Measurements from ENCODE around the gene SLC16A3. TPM values are rescaled to one million over a fixed set of nuclear protein-coding genes. Genes with fewer than 3 reads are reported as not detected.

The SLC16A3 gene
- total RNA-seq, 1 donor from 2014 or later: 13.0 TPM

DNA sequence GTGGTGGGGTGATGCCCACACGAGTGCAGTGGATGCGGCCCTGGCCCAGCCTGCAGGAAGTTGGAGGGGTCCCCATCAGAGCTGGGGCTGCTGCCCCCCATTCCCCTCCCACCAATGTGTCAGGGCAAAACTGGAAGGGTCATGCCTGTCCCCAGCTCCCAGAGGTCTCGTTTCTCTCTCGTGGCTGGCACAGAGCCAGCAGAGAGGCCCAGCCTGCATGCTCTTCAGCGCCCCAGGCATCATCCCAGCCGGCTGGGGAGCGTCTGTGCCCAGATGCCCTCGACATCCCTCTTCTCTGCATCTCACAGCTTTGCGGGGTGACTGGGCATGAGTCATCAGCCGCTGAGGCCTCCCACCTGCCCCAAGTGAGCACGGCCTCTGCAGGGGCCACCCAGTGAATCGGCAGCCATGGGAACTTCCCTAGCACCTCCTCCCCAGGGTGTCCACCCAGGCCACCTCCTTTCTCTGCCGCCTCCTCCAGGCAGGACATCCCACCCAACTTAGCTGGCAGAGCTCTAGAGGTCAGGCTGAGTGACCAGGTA lies 54.4 kb downstream of the SLC16A3 start:
- H3K4me1 ChIP-seq (ENCODE audit: control insufficient read depth in 3 of 3, insufficient read depth in 3 of 3, low read length in 3 of 3): peaks cover 8 to 23% (median 19%) of the 10 kb centered on the region in 3 donors
- H3K9ac ChIP-seq (ENCODE audit: low read depth in 1 of 3, low read length in 3 of 3): peak overlapping the region in 1 of 3 donors; percentile 8
- no peaks in the 10 kb centered on the region for H3K9me3 ChIP-seq (ENCODE audit: control insufficient read depth in 3 of 3, low read length in 3 of 3)
- peaks cover 0 to 8% (median 6%) of the 10 kb centered on the region in 3 donors for H3K27me3 ChIP-seq (ENCODE audit: control insufficient read depth in 3 of 3, insufficient read depth in 3 of 3, low read length in 3 of 3)
- no peak overlapping the region for H3K4me3 ChIP-seq (ENCODE audit: low read length in 3 of 3)
- H3K36me3 ChIP-seq (ENCODE audit: control insufficient read depth in 3 of 3, insufficient read depth in 3 of 3, low read length in 3 of 3): no peaks in the 10 kb centered on the region
- no peak overlapping the region for H3K27ac ChIP-seq (ENCODE audit: low read depth, low read length)

DNA sequence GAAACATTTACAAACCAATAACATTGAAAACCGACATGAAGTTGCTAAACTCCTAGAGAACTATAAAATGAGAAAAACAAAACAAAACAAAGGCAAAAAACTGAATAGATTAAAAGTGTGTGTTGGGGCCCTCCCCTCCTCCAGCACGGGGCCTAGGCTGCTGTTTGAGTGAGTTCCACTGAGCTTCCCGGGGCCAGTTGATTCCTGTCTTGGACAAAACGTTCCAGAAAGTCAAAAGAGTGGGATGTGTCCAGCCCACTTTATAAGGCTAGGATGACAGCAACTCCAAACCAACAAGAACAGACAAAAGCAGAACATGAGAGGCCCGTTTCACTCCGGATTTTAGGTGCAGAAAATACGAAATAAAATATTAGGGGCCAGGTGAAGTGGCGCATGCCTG lies 56.3 kb downstream of the SLC16A3 start:
- Histone ChIP-seq H3K9ac (ENCODE audit: low read depth in 1 of 3, low read length in 3 of 3) (peak overlapping the region in 1 of 3 donors; percentile 8), H3K4me1 (ENCODE audit: control insufficient read depth in 3 of 3, insufficient read depth in 3 of 3, low read length in 3 of 3) (peaks cover 15 to 31% (median 30%) of the 10 kb centered on the region in 3 donors), H3K9me3 (ENCODE audit: control insufficient read depth in 3 of 3, low read length in 3 of 3) (no peaks in the 10 kb centered on the region), H3K27ac (ENCODE audit: low read depth, low read length) (no peak overlapping the region), H3K36me3 (ENCODE audit: control insufficient read depth in 3 of 3, insufficient read depth in 3 of 3, low read length in 3 of 3) (no peaks in the 10 kb centered on the region), H3K27me3 (ENCODE audit: control insufficient read depth in 3 of 3, insufficient read depth in 3 of 3, low read length in 3 of 3) (peaks cover 0 to 8% (median 6%) of the 10 kb centered on the region in 3 donors), H3K4me3 (ENCODE audit: low read length in 3 of 3) (no peak overlapping the region)

DNA sequence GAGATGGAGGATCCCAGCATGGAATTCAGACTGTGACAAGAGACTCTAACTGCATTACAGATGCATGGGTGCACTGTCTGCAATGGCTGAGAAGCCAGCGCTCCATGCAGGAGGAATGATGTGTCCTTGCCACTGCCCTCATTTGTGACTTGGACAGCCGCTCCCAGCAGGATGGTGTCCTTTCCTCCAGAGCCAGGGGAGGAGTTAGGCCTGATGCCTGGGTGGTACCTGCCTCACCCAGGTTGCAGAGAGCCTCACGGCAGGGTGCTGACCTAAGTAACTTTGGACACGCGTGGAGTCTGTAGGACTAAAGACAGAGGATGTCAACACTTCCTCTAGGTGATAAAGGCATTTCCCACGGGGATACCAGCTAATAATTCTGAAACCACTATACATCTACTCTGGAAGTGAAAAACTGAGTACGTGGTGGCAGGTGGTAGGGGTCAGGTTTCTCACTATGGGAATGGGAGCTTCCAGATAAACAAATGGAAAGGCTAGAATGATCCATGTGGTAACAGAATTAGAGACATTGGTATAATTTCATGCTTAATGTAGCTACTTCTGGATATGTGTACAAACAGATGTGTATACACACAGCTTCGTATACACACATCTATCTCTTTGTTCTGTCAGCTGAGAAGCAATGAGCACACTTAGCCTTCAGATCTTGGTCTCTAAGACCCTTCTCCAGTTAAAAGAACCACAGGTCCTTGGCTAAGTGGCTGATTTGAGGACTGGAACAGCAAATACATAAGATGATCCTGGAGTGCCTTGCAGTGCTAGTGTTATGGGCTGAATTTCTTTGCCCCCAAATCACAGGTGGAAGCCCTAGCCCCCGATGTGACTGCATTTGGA lies 58.4 kb downstream of the SLC16A3 start:
- H3K9me3 ChIP-seq (ENCODE audit: control insufficient read depth in 3 of 3, low read length in 3 of 3): no peaks in the 10 kb centered on the region
- peak overlapping the region; percentile 32 for H3K27ac ChIP-seq (ENCODE audit: low read depth, low read length)
- H3K27me3 ChIP-seq (ENCODE audit: control insufficient read depth in 3 of 3, insufficient read depth in 3 of 3, low read length in 3 of 3): no peaks in the 10 kb centered on the region
- peak overlapping the region in 1 of 3 donors; percentile 60 for H3K9ac ChIP-seq (ENCODE audit: low read depth in 1 of 3, low read length in 3 of 3)
- H3K4me3 ChIP-seq (ENCODE audit: low read length in 3 of 3): no peak overlapping the region
- H3K36me3 ChIP-seq (ENCODE audit: control insufficient read depth in 3 of 3, insufficient read depth in 3 of 3, low read length in 3 of 3): no peaks in the 10 kb centered on the region
- H3K4me1 ChIP-seq (ENCODE audit: control insufficient read depth in 3 of 3, insufficient read depth in 3 of 3, low read length in 3 of 3): peaks cover 20 to 39% (median 30%) of the 10 kb centered on the region in 3 donors

DNA sequence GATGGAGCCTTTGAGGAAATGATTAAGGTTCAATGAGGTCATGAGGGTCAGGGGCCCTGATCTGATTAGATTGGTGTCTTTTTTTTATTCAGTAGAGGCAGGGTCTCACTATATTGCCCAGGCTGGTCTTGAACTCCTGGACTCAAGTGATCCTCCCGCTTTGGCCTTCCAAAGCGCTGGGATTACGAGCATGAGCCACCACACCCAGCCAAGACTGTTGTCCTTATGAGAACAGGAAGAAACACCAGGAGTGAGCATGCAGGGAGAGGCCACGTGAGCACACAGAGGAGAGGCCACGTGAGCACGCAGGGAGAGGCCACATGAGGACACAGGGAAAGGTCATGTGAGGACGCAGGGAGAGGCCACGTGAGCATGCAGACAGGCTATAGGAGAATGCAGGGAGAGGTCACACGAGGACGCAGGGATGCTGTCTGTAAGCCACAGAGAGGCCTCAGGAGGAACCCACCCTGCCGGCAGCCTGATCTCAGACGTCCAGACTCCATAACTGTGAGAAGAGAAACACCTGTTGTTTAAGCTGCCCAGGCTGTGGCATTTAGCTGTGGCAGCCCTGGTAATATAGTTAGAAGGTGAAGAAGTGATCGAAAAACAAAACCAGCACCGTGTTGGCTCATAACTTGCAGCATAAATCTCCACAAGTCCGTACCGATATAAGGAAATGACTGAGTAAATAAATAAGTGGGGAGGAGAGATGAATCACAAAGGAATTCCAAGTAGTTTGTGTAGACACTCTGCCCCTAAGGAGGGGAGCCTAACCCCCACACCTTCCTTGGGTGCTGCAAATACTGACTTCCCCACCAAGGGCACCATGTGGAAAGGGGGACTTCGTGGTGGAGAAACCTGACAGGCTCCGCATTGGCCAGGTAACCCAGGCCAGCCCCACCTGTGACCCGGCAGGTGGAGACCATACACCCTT lies 59.3 kb downstream of the SLC16A3 start:
- peak overlapping the region in 1 of 3 donors; percentile 60 for H3K9ac ChIP-seq (ENCODE audit: low read depth in 1 of 3, low read length in 3 of 3)
- H3K4me1 ChIP-seq (ENCODE audit: control insufficient read depth in 3 of 3, insufficient read depth in 3 of 3, low read length in 3 of 3): peaks cover 22 to 36% (median 26%) of the 10 kb centered on the region in 3 donors
- H3K9me3 ChIP-seq (ENCODE audit: control insufficient read depth in 3 of 3, low read length in 3 of 3): no peaks in the 10 kb centered on the region
- no peaks in the 10 kb centered on the region for H3K27me3 ChIP-seq (ENCODE audit: control insufficient read depth in 3 of 3, insufficient read depth in 3 of 3, low read length in 3 of 3)
- peak overlapping the region in 1 of 3 donors; percentile 15 for H3K4me3 ChIP-seq (ENCODE audit: low read length in 3 of 3)
- H3K27ac ChIP-seq (ENCODE audit: low read depth, low read length): peak overlapping the region; percentile 32
- H3K36me3 ChIP-seq (ENCODE audit: control insufficient read depth in 3 of 3, insufficient read depth in 3 of 3, low read length in 3 of 3): no peaks in the 10 kb centered on the region

Other genes starting within 250 kb of the SLC16A3 start
- gene CENPX, start 206.2 kb upstream of the SLC16A3 start, total RNA-seq: 20.9 TPM
- 7.8 TPM for gene LRRC45, start 205.7 kb upstream of the SLC16A3 start, total RNA-seq
- 8.4 TPM for gene RAC3, start 197.4 kb upstream of the SLC16A3 start, total RNA-seq
- 20.4 TPM for gene DCXR, start 191.3 kb upstream of the SLC16A3 start, total RNA-seq
- gene RFNG, start 177.2 kb upstream of the SLC16A3 start, total RNA-seq: 16.7 TPM
- gene GPS1, start 177.1 kb upstream of the SLC16A3 start, total RNA-seq: 64.7 TPM
- 24.5 TPM for gene DUS1L, start 163.2 kb upstream of the SLC16A3 start, total RNA-seq
- gene FASN, start 130.8 kb upstream of the SLC16A3 start, total RNA-seq: 26.1 TPM
- 11.5 TPM for gene CCDC57, start 16.2 kb upstream of the SLC16A3 start, total RNA-seq
- 21.4 TPM for gene CSNK1D, start 44.7 kb downstream of the SLC16A3 start, total RNA-seq
- 0.52 TPM for gene CD7, start 88.6 kb downstream of the SLC16A3 start, total RNA-seq
- 13.0 TPM for gene SECTM1, start 104.7 kb downstream of the SLC16A3 start, total RNA-seq
- 0.52 TPM for gene TEX19, start 130.2 kb downstream of the SLC16A3 start, total RNA-seq
- 1.6 TPM for gene UTS2R, start 142.7 kb downstream of the SLC16A3 start, total RNA-seq
- 11.5 TPM for gene HEXD, start 189.3 kb downstream of the SLC16A3 start, total RNA-seq
- 20.9 TPM for gene OGFOD3, start 189.5 kb downstream of the SLC16A3 start, total RNA-seq
- 15.1 TPM for gene CYBC1, start 221.7 kb downstream of the SLC16A3 start, total RNA-seq
- 21.9 TPM for gene NARF, start 229.7 kb downstream of the SLC16A3 start, total RNA-seq

Measured in skeletal muscle tissue (tissue), 4 donors.